IPS-18a (cell line): ENCODE results near the gene CEACAM1.
"Not testable (repeated sequence)": the region's sequence is repeated elsewhere in the genome, so short reads cannot be mapped to it uniquely, and the experiment has no call there.

Experiments used
- H3K27ac ChIP-seq: one replicate; pipeline ENCODE4 v1.5.1; 2013; ENCODE audit warnings: low read length
- H3K27me3 ChIP-seq: one replicate; pipeline ENCODE4 v1.6.1; 2013; ENCODE audit warnings: mild to moderate bottlenecking, low read length; ENCODE audit not compliant: control insufficient read depth, insufficient read depth
- H3K36me3 ChIP-seq: one replicate; pipeline ENCODE4 v1.6.1; 2013; ENCODE audit warnings: low read depth, low read length; ENCODE audit not compliant: control insufficient read depth
- H3K4me1 ChIP-seq: one replicate; pipeline ENCODE4 v1.6.1; 2013; ENCODE audit warnings: low read depth, low read length; ENCODE audit not compliant: control insufficient read depth
- H3K4me3 ChIP-seq: one replicate; pipeline ENCODE4 v1.5.1; 2013; ENCODE audit warnings: low read length
- H3K9ac ChIP-seq: one replicate; pipeline ENCODE4 v1.6.1; 2013; ENCODE audit warnings: mild to moderate bottlenecking, low read length, moderate library complexity
- H3K9me3 ChIP-seq: one replicate; pipeline ENCODE4 v1.6.1; 2013; ENCODE audit warnings: low read depth, low read length; ENCODE audit not compliant: control insufficient read depth

CEACAM1 gene

GRCh38 chr19:42524250-42524649, 4.0 kb downstream of the CEACAM1 start:
- H3K4me3 ChIP-seq, result no peak overlapping the region
- no peak overlapping the region for H3K27ac ChIP-seq
- H3K9me3 ChIP-seq, result no peaks in the 10 kb centered on the region
- H3K4me1 ChIP-seq, result peaks cover 9% of the 10 kb centered on the region
- H3K36me3 ChIP-seq, result no peaks in the 10 kb centered on the region
- H3K9ac ChIP-seq, result no peak overlapping the region
- no peaks in the 10 kb centered on the region for H3K27me3 ChIP-seq

- not testable (repeated sequence) for H3K4me3 ChIP-seq, H3K36me3 ChIP-seq, H3K27ac ChIP-seq, H3K9me3 ChIP-seq, H3K4me1 ChIP-seq, H3K9ac ChIP-seq, H3K27me3 ChIP-seq
These were observed 6.0 kb downstream of the CEACAM1 start for GRCh38 chr19:42522262-42522661.

- H3K9ac ChIP-seq, result no peak overlapping the region
- no peak overlapping the region for H3K4me3 ChIP-seq
- no peaks in the 10 kb centered on the region for H3K27me3 ChIP-seq
- H3K4me1 ChIP-seq, result peaks cover 3% of the 10 kb centered on the region
- peaks cover 4% of the 10 kb centered on the region for H3K9me3 ChIP-seq
- H3K36me3 ChIP-seq, result no peaks in the 10 kb centered on the region
- H3K27ac ChIP-seq, result no peak overlapping the region
These were observed 6.8 kb downstream of the CEACAM1 start for GRCh38 chr19:42521346-42522030.

- H3K4me1 ChIP-seq, result peaks cover 3% of the 10 kb centered on the region
- H3K27me3 ChIP-seq, result no peaks in the 10 kb centered on the region
- H3K9me3 ChIP-seq, result peaks cover 4% of the 10 kb centered on the region
- H3K36me3 ChIP-seq, result no peaks in the 10 kb centered on the region
- no peak overlapping the region for H3K9ac ChIP-seq
- no peak overlapping the region for H3K4me3 ChIP-seq
- H3K27ac ChIP-seq, result no peak overlapping the region
These were observed 9.2 kb downstream of the CEACAM1 start for GRCh38 chr19:42519108-42519507.

GRCh38 chr19:42516771-42517170, 11.5 kb downstream of the CEACAM1 start:
- peaks cover 4% of the 10 kb centered on the region for H3K9me3 ChIP-seq

GRCh38 chr19:42515241-42515832, 12.9 kb downstream of the CEACAM1 start:
- no peak overlapping the region for H3K9ac ChIP-seq
- H3K4me3 ChIP-seq, result no peak overlapping the region
- no peaks in the 10 kb centered on the region for H3K27me3 ChIP-seq
- H3K27ac ChIP-seq, result no peak overlapping the region
- no peaks in the 10 kb centered on the region for H3K4me1 ChIP-seq
- H3K36me3 ChIP-seq, result no peaks in the 10 kb centered on the region
- H3K9me3 ChIP-seq, result peaks cover 4% of the 10 kb centered on the region

More at GRCh38 chr19:42516771-42517170, 11.5 kb downstream of the CEACAM1 start:
- Histone ChIP-seq H3K27me3 (no peaks in the 10 kb centered on the region), H3K4me1 (peaks cover 3% of the 10 kb centered on the region), H3K27ac (no peak overlapping the region), H3K9ac (no peak overlapping the region), H3K36me3 (no peaks in the 10 kb centered on the region), H3K4me3 (no peak overlapping the region)

- no peaks in the 10 kb centered on the region for H3K27me3 ChIP-seq
- H3K9ac ChIP-seq, result no peak overlapping the region
- H3K4me1 ChIP-seq, result no peaks in the 10 kb centered on the region
- no peaks in the 10 kb centered on the region for H3K36me3 ChIP-seq
- no peak overlapping the region for H3K27ac ChIP-seq
- H3K9me3 ChIP-seq, result peaks cover 4% of the 10 kb centered on the region
- no peak overlapping the region for H3K4me3 ChIP-seq
These were observed 13.8 kb downstream of the CEACAM1 start for GRCh38 chr19:42514449-42514848.

- Histone ChIP-seq H3K4me3 (no peak overlapping the region), H3K27me3 (no peaks in the 10 kb centered on the region), H3K36me3 (no peaks in the 10 kb centered on the region), H3K27ac (no peak overlapping the region), H3K9ac (no peak overlapping the region), H3K9me3 (peaks cover 4% of the 10 kb centered on the region), H3K4me1 (peaks cover 8% of the 10 kb centered on the region)
These were observed 15.5 kb downstream of the CEACAM1 start for GRCh38 chr19:42512743-42513304.

GRCh38 chr19:42512130-42512636, 16.1 kb downstream of the CEACAM1 start:
- Histone ChIP-seq H3K9ac (no peak overlapping the region), H3K27ac (no peak overlapping the region), H3K4me1 (peaks cover 8% of the 10 kb centered on the region), H3K9me3 (peaks cover 4% of the 10 kb centered on the region), H3K27me3 (no peaks in the 10 kb centered on the region), H3K4me3 (no peak overlapping the region), H3K36me3 (no peaks in the 10 kb centered on the region)

- no peaks in the 10 kb centered on the region for H3K36me3 ChIP-seq
- no peak overlapping the region for H3K9ac ChIP-seq
- H3K4me3 ChIP-seq, result no peak overlapping the region
- H3K4me1 ChIP-seq, result peaks cover 12% of the 10 kb centered on the region
- no peaks in the 10 kb centered on the region for H3K27me3 ChIP-seq
- no peak overlapping the region for H3K27ac ChIP-seq
- H3K9me3 ChIP-seq, result no peaks in the 10 kb centered on the region
These were observed 16.9 kb downstream of the CEACAM1 start for GRCh38 chr19:42511340-42511739.

GRCh38 chr19:42508892-42509444, 19.3 kb downstream of the CEACAM1 start:
- no peaks in the 10 kb centered on the region for H3K27me3 ChIP-seq
- H3K9ac ChIP-seq, result no peak overlapping the region
- no peaks in the 10 kb centered on the region for H3K36me3 ChIP-seq
- H3K27ac ChIP-seq, result no peak overlapping the region
- H3K9me3 ChIP-seq, result no peaks in the 10 kb centered on the region
- no peak overlapping the region for H3K4me3 ChIP-seq
- H3K4me1 ChIP-seq, result peaks cover 13% of the 10 kb centered on the region
